Central memory CD8-positive, alpha-beta T cell (primary cell): ENCODE results near the gene ADSL.

ENCODE experiments used
- ATAC-seq: fragments of 150-1000 bp; cut with Tn5 transposase; replicated peaks from 2 replicates; pipeline ENCODE4 v1.10.0; 2022; ENCODE audit warnings: mild to moderate bottlenecking, moderate FRiP score, moderate number of reproducible peaks; ENCODE audit not compliant: poor library complexity, severe bottlenecking; ENCODE audit errors: extremely low read depth
- DNase-seq, 2 donors: peaks; one replicate each; pipeline ENCODE4 v3.0.0; 2021; ENCODE audit warnings: low spot score in 2 of 2
- H3K27ac Mint-ChIP-seq: one replicate; pipeline ENCODE4 v1.8.0; 2022; ENCODE audit warnings: low read depth, mild to moderate bottlenecking, moderate library complexity, mixed read lengths
- H3K27me3 Mint-ChIP-seq: one replicate; pipeline ENCODE4 v1.8.0; 2022; ENCODE audit warnings: mixed read lengths
- H3K36me3 Mint-ChIP-seq: one replicate; pipeline ENCODE4 v1.8.0; 2022; ENCODE audit warnings: mild to moderate bottlenecking, moderate library complexity, mixed read lengths; ENCODE audit not compliant: insufficient read depth
- H3K4me1 Mint-ChIP-seq: one replicate; pipeline ENCODE4 v1.8.0; 2022; ENCODE audit warnings: mixed read lengths
- H3K4me3 Mint-ChIP-seq: one replicate; pipeline ENCODE4 v1.8.0; 2022; ENCODE audit warnings: mild to moderate bottlenecking, moderate library complexity, mixed read lengths
- H3K9me3 Mint-ChIP-seq: one replicate; pipeline ENCODE4 v1.8.0; 2022; ENCODE audit warnings: mixed read lengths

ADSL gene

GRCh38 chr22:40419718-40420117, 73.4 kb downstream of the ADSL start:
- no peaks in the 10 kb centered on the region for H3K27me3 Mint-ChIP-seq
- no peak for DNase-seq
- no peak overlapping the region for H3K27ac Mint-ChIP-seq
- no peak overlapping the region for H3K4me3 Mint-ChIP-seq
- H3K9me3 Mint-ChIP-seq, result no peaks in the 10 kb centered on the region
- H3K4me1 Mint-ChIP-seq, result peaks cover 42% of the 10 kb centered on the region
- peaks cover 27% of the 10 kb centered on the region for H3K36me3 Mint-ChIP-seq
- ATAC-seq, result no peak

- Mint-ChIP-seq H3K27me3 (no peaks in the 10 kb centered on the region), H3K9me3 (no peaks in the 10 kb centered on the region), H3K4me3 (no peak overlapping the region), H3K4me1 (peaks cover 38% of the 10 kb centered on the region), H3K27ac (no peak overlapping the region), H3K36me3 (peaks cover 29% of the 10 kb centered on the region)
- DNase-seq, result no peak
- no peak for ATAC-seq
Measured at GRCh38 chr22:40420341-40421081, 74.2 kb downstream of the ADSL start.

- H3K36me3 Mint-ChIP-seq, result peaks cover 26% of the 10 kb centered on the region
- ATAC-seq (no peak), DNase-seq (no peak)
- peaks cover 34% of the 10 kb centered on the region for H3K4me1 Mint-ChIP-seq
- no peak overlapping the region for H3K27ac Mint-ChIP-seq
- no peak overlapping the region for H3K4me3 Mint-ChIP-seq
- no peaks in the 10 kb centered on the region for H3K27me3 Mint-ChIP-seq
- no peaks in the 10 kb centered on the region for H3K9me3 Mint-ChIP-seq
Measured at GRCh38 chr22:40421082-40421350, 74.7 kb downstream of the ADSL start.

- DNase-seq, result no peak
- no peak for ATAC-seq
- Mint-ChIP-seq H3K4me3 (no peak overlapping the region), H3K36me3 (peaks cover 21% of the 10 kb centered on the region), H3K27me3 (no peaks in the 10 kb centered on the region), H3K4me1 (peaks cover 34% of the 10 kb centered on the region), H3K9me3 (no peaks in the 10 kb centered on the region), H3K27ac (peak overlapping the region; percentile 88)
Measured at GRCh38 chr22:40421941-40422340, 75.6 kb downstream of the ADSL start.

- Mint-ChIP-seq H3K36me3 (peaks cover 22% of the 10 kb centered on the region), H3K9me3 (no peaks in the 10 kb centered on the region), H3K4me3 (no peak overlapping the region), H3K27me3 (no peaks in the 10 kb centered on the region), H3K27ac (peak overlapping the region; percentile 88), H3K4me1 (peaks cover 34% of the 10 kb centered on the region)
- no peak for DNase-seq
- ATAC-seq, result no peak
Measured at GRCh38 chr22:40422558-40423309, 76.4 kb downstream of the ADSL start.

GRCh38 chr22:40423310-40423688, 77.0 kb downstream of the ADSL start:
- Mint-ChIP-seq H3K9me3 (no peaks in the 10 kb centered on the region), H3K4me3 (no peak overlapping the region), H3K27me3 (no peaks in the 10 kb centered on the region), H3K4me1 (peaks cover 34% of the 10 kb centered on the region), H3K36me3 (peaks cover 24% of the 10 kb centered on the region), H3K27ac (no peak overlapping the region)
- ATAC-seq (no peak), DNase-seq (no peak)

- Mint-ChIP-seq H3K4me3 (no peak overlapping the region), H3K27ac (no peak overlapping the region), H3K27me3 (no peaks in the 10 kb centered on the region), H3K9me3 (no peaks in the 10 kb centered on the region), H3K36me3 (peaks cover 29% of the 10 kb centered on the region), H3K4me1 (peaks cover 39% of the 10 kb centered on the region)
- no peak for ATAC-seq
- DNase-seq, result no peak
Measured at GRCh38 chr22:40423882-40424640, 77.8 kb downstream of the ADSL start.

GRCh38 chr22:40425082-40425481, 78.8 kb downstream of the ADSL start:
- no peak overlapping the region for H3K4me3 Mint-ChIP-seq
- no peaks in the 10 kb centered on the region for H3K9me3 Mint-ChIP-seq
- peak overlapping the region; percentile 58 for H3K27ac Mint-ChIP-seq
- peaks cover 45% of the 10 kb centered on the region for H3K4me1 Mint-ChIP-seq
- H3K36me3 Mint-ChIP-seq, result peaks cover 33% of the 10 kb centered on the region
- DNase-seq, result no peak
- no peaks in the 10 kb centered on the region for H3K27me3 Mint-ChIP-seq
- ATAC-seq, result no peak

- peak overlapping the region; percentile 74 for H3K27ac Mint-ChIP-seq
- no peak overlapping the region for H3K4me3 Mint-ChIP-seq
- peaks cover 41% of the 10 kb centered on the region for H3K4me1 Mint-ChIP-seq
- DNase-seq, result no peak
- no peaks in the 10 kb centered on the region for H3K9me3 Mint-ChIP-seq
- H3K27me3 Mint-ChIP-seq, result no peaks in the 10 kb centered on the region
- peaks cover 40% of the 10 kb centered on the region for H3K36me3 Mint-ChIP-seq
- no peak for ATAC-seq
Measured at GRCh38 chr22:40426594-40427333, 80.5 kb downstream of the ADSL start.

GRCh38 chr22:40428796-40429195, 82.5 kb downstream of the ADSL start:
- H3K9me3 Mint-ChIP-seq, result no peaks in the 10 kb centered on the region
- H3K36me3 Mint-ChIP-seq, result peaks cover 39% of the 10 kb centered on the region
- DNase-seq (no peak), ATAC-seq (no peak)
- no peak overlapping the region for H3K4me3 Mint-ChIP-seq
- peak overlapping the region; percentile 84 for H3K27ac Mint-ChIP-seq
- H3K4me1 Mint-ChIP-seq, result peaks cover 33% of the 10 kb centered on the region
- no peaks in the 10 kb centered on the region for H3K27me3 Mint-ChIP-seq

- H3K36me3 Mint-ChIP-seq, result peaks cover 41% of the 10 kb centered on the region
- ATAC-seq, result no peak
- peak overlapping the region; percentile 84 for H3K27ac Mint-ChIP-seq
- no peak for DNase-seq
- H3K9me3 Mint-ChIP-seq, result no peaks in the 10 kb centered on the region
- H3K4me3 Mint-ChIP-seq, result no peak overlapping the region
- peaks cover 32% of the 10 kb centered on the region for H3K4me1 Mint-ChIP-seq
- H3K27me3 Mint-ChIP-seq, result no peaks in the 10 kb centered on the region
Measured at GRCh38 chr22:40429481-40429880, 83.2 kb downstream of the ADSL start.

GRCh38 chr22:40430991-40431390, 84.7 kb downstream of the ADSL start:
- H3K9me3 Mint-ChIP-seq, result no peaks in the 10 kb centered on the region
- peaks cover 45% of the 10 kb centered on the region for H3K36me3 Mint-ChIP-seq
- peak overlapping the region; percentile 46 for H3K27ac Mint-ChIP-seq
- H3K27me3 Mint-ChIP-seq, result no peaks in the 10 kb centered on the region
- DNase-seq, result no peak
- peaks cover 26% of the 10 kb centered on the region for H3K4me1 Mint-ChIP-seq
- no peak overlapping the region for H3K4me3 Mint-ChIP-seq
- no peak for ATAC-seq
